Neural cell (in vitro differentiated cells): ENCODE results near the gene GPC5.

Experiments
- EP300 ChIP-seq: fragments of 450-650 bp; conservative IDR thresholded peaks from 2 replicates; pipeline ENCODE4 v1.6.1; 2014; ENCODE audit warnings: antibody characterized with exemption, mild to moderate bottlenecking, moderate library complexity; ENCODE audit not compliant: poor library complexity, severe bottlenecking
- EZH2 ChIP-seq: fragments of 200-600, 300-800 bp; shearing (Covaris generic), sonication (generic); IDR thresholded peaks from 2 replicates; pipeline ENCODE4 v1.6.1; 2014; ENCODE audit warnings: antibody characterized with exemption, low read length, borderline replicate concordance, mild to moderate bottlenecking; ENCODE audit not compliant: insufficient read depth, poor library complexity, severe bottlenecking
- MXI1 ChIP-seq: fragments of 450-650 bp; conservative IDR thresholded peaks from 2 replicates; pipeline ENCODE4 v1.6.1; 2014; ENCODE audit warnings: antibody characterized with exemption, mild to moderate bottlenecking; ENCODE audit not compliant: poor library complexity, severe bottlenecking
- POLR2AphosphoS5 ChIP-seq: IDR thresholded peaks from 2 replicates; pipeline ENCODE4 v1.6.1; 2012
- SMC3 ChIP-seq: fragments of 450-650 bp; conservative IDR thresholded peaks from 2 replicates; pipeline ENCODE4 v1.6.1; 2014; ENCODE audit warnings: antibody characterized with exemption, mild to moderate bottlenecking, moderate library complexity; ENCODE audit not compliant: poor library complexity
- TAF1 ChIP-seq: IDR thresholded peaks from 2 replicates; pipeline ENCODE4 v1.6.1; 2012; ENCODE audit warnings: low read depth
- TF ChIP-seq, protein P1 (sequence below): fragments of 450-650 bp; IDR thresholded peaks from 2 replicates; pipeline ENCODE4 v1.5.1; 2014; ENCODE audit warnings: antibody characterized with exemption, mild to moderate bottlenecking, moderate library complexity; ENCODE audit not compliant: poor library complexity, severe bottlenecking
- TF ChIP-seq, protein P2 (sequence below): IDR thresholded peaks from 2 replicates; pipeline ENCODE4 v1.6.1; 2012; ENCODE audit warnings: borderline replicate concordance

DNA sequence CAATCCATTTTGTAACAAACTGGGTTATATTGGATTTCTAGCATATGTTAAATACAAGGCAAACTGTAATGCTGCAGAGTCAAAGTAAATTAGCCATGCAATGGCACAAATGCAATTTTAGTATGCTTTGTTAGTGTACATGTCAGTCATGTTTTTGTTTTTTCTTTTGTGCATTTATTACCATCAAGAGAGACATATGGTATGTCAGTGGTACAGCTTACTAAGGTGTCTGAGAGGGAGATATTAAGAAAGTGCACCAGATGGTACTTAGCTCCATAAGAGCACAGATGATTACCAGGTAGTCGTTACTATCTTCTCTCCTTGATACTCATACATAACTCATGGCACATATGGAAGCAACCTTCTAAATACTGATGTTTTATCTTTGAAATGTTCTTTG, 550.3 kb downstream of the GPC5 start:
- TF ChIP-seq, protein P1, sequence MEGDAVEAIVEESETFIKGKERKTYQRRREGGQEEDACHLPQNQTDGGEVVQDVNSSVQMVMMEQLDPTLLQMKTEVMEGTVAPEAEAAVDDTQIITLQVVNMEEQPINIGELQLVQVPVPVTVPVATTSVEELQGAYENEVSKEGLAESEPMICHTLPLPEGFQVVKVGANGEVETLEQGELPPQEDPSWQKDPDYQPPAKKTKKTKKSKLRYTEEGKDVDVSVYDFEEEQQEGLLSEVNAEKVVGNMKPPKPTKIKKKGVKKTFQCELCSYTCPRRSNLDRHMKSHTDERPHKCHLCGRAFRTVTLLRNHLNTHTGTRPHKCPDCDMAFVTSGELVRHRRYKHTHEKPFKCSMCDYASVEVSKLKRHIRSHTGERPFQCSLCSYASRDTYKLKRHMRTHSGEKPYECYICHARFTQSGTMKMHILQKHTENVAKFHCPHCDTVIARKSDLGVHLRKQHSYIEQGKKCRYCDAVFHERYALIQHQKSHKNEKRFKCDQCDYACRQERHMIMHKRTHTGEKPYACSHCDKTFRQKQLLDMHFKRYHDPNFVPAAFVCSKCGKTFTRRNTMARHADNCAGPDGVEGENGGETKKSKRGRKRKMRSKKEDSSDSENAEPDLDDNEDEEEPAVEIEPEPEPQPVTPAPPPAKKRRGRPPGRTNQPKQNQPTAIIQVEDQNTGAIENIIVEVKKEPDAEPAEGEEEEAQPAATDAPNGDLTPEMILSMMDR = no peak
- TF ChIP-seq MXI1 (no peak), EZH2 (no peak), EP300 (no peak), SMC3 (no peak), POLR2AphosphoS5 (no peak), TAF1 (no peak)
- TF ChIP-seq, protein P2, sequence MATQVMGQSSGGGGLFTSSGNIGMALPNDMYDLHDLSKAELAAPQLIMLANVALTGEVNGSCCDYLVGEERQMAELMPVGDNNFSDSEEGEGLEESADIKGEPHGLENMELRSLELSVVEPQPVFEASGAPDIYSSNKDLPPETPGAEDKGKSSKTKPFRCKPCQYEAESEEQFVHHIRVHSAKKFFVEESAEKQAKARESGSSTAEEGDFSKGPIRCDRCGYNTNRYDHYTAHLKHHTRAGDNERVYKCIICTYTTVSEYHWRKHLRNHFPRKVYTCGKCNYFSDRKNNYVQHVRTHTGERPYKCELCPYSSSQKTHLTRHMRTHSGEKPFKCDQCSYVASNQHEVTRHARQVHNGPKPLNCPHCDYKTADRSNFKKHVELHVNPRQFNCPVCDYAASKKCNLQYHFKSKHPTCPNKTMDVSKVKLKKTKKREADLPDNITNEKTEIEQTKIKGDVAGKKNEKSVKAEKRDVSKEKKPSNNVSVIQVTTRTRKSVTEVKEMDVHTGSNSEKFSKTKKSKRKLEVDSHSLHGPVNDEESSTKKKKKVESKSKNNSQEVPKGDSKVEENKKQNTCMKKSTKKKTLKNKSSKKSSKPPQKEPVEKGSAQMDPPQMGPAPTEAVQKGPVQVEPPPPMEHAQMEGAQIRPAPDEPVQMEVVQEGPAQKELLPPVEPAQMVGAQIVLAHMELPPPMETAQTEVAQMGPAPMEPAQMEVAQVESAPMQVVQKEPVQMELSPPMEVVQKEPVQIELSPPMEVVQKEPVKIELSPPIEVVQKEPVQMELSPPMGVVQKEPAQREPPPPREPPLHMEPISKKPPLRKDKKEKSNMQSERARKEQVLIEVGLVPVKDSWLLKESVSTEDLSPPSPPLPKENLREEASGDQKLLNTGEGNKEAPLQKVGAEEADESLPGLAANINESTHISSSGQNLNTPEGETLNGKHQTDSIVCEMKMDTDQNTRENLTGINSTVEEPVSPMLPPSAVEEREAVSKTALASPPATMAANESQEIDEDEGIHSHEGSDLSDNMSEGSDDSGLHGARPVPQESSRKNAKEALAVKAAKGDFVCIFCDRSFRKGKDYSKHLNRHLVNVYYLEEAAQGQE = no peak
